A172 (cell line): ENCODE results near the gene TEX13D. TPM values are rescaled to one million over a fixed set of nuclear protein-coding genes. Genes with fewer than 3 reads are reported as not detected.

Experiments used
- DNase-seq: peaks from one replicate; pipeline ENCODE4 v3.0.0-alpha.2; 2015; ENCODE audit warnings: low spot score
- total RNA-seq: library from RNA; depleted of rRNA; stranded (reverse); fragments of >200 nt; shearing (Covaris generic); gene quantifications from 2 replicates; pipeline ENCODE4 v1.2.3, GENCODE V29; 2014; rRNA removed

TEX13D gene
- total RNA-seq, 1 experiment from 2014 or later = not detected

DNA sequence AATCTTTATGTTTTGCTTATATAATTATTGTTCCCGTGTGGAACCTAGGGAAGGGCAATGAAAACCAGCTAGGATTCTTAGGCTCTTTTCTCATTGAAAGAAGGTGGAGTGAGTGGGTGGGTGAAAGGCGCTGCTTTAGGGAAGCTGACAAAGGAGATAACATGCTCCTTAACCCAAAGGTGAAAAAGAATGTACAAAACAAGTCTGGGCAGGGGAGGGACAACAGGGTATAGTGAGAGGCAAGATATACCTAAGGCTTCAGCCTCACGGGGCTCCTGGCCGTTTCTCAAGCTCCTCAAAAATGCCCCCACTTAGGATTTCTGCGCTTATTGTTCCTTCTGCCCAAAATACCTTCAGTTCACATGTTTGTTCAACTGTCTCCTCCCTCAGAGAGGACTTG, 15.7 kb downstream of the TEX13D start:
- no peak for DNase-seq

DNA sequence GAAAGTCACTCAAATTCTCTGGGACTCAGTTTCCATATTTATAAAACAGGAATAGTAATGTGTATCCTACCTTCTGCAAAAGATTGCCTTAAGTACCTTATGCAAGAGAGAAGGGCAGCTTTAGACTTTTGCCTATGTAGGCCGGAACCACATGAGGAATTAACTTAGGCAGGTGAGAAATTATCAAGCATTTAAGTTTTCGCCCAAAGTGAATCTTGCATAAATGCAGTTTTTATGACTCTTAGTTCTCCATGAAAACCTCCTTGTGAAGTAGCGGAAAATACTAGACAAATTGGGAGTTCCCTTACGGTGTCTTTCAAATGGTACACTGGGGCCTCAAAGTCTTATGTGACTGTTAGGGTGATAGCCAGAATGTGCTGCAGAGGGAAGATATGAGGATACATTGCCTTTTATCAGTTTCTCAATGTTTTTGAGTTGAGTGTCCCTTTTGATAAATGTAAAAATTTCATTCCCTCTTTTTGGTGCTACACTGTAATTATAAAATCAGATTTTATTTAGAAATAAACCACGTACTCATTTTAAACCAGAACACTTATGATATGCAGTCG, 16.5 kb downstream of the TEX13D start:
- no peak for DNase-seq

DNA sequence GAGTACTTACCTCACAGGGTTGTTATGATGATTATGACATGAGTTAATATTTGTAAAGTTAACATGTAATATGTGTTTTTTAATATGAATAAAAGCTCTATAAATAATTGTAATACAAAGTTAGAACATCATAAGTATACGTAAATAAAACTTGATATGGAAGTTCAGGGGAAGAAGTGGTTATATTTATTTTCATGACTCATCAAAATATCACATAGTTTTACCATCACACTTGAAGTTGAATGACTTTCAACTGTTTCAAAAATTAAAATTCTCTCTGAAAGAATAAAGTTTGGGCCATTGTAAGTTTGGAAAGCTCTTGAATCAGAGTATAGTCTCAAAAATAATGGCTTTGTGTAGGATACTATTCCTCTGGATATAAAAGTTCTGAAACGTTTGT, 22.2 kb downstream of the TEX13D start:
- no peak for DNase-seq

DNA sequence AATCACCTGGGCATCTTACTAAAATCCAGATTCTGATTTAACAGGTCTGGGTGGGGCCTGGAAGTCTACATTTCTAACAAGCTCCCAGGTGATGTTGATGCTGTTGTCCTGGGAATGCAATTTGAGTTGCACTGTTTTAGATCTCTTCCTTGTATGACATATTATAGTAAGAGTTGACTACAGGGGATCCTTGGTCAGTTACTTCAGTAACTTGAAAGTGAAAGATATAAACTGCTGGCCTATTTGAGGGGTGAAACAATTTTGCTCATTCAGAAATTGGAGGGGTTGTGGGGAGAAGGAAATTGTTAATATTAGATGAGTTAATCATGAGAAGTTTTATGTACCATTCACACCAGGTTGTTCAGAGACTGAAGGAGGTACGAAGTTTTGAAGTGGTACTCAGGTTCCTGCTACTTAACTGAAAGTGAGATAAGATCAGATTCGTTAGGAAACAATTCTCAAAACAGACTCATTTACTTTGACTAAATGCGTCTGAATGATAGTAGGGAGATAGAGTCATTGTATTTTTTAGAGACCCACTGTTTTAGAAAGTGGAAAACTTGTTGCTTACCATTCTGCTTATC, 26.4 kb downstream of the TEX13D start:
- DNase-seq = no peak

DNA sequence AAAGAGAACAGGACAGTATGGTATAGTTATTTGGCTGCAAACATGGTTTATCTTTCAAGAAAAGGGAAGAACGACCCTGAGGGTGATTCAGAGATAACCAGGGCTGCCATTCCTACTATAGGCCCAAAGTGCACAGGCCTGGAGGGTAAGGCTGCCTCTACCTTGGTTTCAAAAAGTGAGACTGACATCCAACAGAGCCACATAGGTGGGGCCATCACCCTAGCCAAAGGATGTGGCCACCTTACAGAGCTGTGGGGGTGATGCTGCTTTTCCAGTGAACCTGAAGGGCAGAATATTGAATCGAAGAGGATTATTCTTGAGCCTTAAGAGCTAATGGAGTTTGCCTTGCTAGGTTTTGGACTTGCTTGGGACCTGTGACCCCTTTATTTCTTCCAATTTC, 29.6 kb downstream of the TEX13D start:
- no peak for DNase-seq

DNA sequence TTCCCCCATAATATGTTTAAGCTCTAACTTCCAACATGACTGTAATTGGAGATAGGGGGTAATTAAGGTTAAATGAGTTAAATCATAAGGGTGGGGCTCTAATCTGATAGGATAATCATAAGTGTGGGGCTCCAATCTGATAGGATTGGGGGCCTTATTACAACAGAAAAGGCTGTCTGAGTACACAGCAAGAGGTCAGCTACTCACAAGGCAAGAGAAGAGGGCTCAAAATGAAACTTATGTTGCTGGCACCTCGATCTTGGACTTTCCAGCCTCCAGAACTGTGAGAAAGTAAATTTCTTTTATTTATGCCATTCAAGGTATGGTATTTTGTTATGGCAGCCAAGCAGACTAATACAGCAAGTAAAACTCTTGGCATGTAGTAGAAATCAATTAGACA, 30.3 kb downstream of the TEX13D start:
- no peak for DNase-seq

DNA sequence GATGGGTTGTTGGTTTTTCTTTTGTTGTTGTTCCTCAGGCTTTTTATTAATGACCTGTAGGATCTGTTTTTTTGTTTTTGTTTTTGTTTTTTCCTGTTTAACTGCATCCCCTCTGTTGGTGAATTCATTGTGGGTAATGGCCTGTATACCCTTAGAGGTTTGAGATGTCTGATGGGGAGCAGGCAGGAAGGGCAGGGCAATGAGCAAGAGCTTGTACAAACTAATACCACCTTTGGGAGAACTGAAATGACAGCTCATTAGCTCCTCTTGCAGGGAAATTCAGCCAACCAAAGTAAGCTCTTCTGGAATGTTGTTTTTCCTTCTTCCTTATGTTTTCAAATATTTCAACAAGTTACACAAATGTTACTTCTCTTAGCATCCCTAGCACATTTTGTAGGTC, 37.3 kb downstream of the TEX13D start:
- no peak for DNase-seq

DNA sequence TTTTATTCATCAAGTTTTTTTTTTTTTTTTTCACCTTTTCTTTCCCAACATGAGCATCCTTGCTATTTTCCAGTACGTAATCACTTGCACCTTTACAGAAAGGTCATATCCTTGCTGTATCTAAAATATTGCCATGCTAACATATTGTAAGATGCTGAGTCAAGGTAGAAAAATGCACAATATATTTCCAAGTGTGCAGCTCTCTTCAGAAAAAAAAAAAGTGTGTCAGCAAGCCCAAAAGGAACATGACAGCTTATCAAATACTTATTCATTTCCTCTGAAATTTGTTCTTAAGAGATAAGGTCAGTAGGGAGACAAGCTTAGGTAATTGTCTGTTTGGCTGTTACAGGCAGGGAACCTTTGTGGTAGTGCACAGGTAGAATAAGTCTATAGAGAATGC, 40.9 kb downstream of the TEX13D start:
- DNase-seq = no peak

DNA sequence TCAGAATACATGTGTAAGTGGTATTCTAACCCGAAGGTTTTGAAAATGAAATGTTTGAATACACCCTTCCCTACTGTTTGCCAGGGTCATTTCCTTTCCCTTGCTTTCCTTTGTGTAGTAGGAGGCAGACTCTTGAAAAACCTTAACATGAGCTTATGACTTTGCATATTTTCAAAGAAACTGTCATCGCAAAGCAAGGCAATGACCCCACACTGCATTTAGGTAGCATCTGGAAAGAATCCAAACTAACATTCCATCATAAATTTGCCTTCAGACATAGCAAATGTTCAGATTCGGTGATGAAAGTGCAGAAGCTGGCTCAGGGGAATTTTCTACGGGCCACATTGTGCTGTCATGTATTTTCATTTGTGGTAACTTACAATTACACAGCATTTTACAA, 46.2 kb downstream of the TEX13D start:
- DNase-seq = no peak

DNA sequence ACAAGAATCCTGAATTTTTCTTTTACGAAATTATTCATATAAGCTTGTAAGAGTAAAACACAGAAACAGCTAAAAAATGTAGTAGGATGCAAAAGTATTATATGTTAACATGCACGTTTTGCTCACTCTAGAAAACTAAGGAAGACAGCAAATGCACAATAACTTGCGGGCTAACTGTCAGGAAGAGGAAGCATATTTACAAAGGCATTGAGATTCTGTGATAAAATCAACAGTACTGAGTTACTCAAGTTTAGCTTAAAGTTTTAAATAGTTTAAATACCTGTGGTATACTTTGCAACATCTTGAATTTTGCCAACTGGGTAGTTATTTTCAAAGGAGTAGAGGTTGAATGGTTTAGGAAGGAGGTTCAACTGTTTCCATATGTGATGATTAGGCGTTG, 50.9 kb downstream of the TEX13D start:
- no peak for DNase-seq

DNA sequence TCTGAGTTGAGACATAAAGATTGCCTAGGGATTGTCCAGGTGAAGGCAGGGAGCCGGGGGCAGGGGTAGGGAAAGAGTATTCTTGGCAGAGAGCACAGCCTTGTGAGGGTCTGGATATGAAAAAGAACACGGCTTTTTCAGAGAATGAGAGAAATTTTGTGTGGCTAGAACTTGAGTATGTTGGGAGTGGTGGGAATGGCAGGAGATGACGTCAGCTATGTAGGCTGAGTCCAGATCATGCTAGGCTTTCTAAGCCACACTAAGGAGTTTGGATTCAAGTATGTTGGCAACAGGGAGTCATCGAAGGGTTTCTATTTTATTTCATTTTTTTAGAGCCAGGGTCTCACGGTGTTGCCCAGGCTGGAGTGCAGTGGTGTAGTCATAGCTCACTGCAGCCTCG, 53.9 kb downstream of the TEX13D start:
- no peak for DNase-seq

Other genes with a start within 250 kb of the TEX13D start
- gene SH2D1A, start 13.9 kb downstream of the TEX13D start, total RNA-seq = not detected in 2 replicates